ENCODE results near the gene PACS2. TPM values are rescaled to one million over a fixed set of nuclear protein-coding genes. Genes with fewer than 3 reads are reported as not detected.

The PACS2 gene
- total and polyA plus RNA-seq, 2 donors (not counting 3 experiments of a cell fraction or from before 2014, with no cell fraction given) = 52.7 to 86.3 TPM

- dilution Hi-C loops (cut with MboI; ENCODE audit: extremely low pct_ligation_motif_present, low sequenced_read_pairs) = no loop called here
- Histone ChIP-seq H3K36me3 (ENCODE audit: control insufficient read depth in 2 of 2, extremely low read depth in 1 of 2, insufficient read depth in 2 of 2, low read length in 2 of 2) (no peaks in the 10 kb centered on the region), H3K4me1 (ENCODE audit: control insufficient read depth, extremely low read depth, insufficient read depth, low read length) (peaks cover 24% of the 10 kb centered on the region), H3K9me1 (replicated peaks; ENCODE audit: control insufficient read depth, extremely low read depth, insufficient read depth, low read length) (no peaks in the 10 kb centered on the region), H3K27me3 (ENCODE audit: control insufficient read depth in 2 of 2, insufficient read depth in 2 of 2, low read length in 2 of 2) (no peaks in the 10 kb centered on the region), H3K4me3 (replicated peaks in 1 of 3; ENCODE audit: insufficient read depth in 1 of 3, low read depth in 1 of 3, low read length in 3 of 3) (no peak overlapping the region), H3K9ac (replicated peaks; ENCODE audit: extremely low read depth, insufficient read depth, low read length) (no peak overlapping the region), H4K20me1 (replicated peaks; ENCODE audit: control insufficient read depth, extremely low read depth, insufficient read depth, low read length) (no peaks in the 10 kb centered on the region), H2AFZ (ENCODE audit: low read depth, low read length) (no peak overlapping the region), H3K4me2 (ENCODE audit: insufficient read depth, low read length) (no peak overlapping the region), H3K79me2 (ENCODE audit: control insufficient read depth, insufficient read depth, low read length) (peaks cover 31% of the 10 kb centered on the region), H3K27ac (ENCODE audit: insufficient read depth, low read depth, low read length) (no peak overlapping the region), H3K9me3 (replicated peaks; ENCODE audit: control insufficient read depth, insufficient read depth, low read length) (no peaks in the 10 kb centered on the region)
- FAIRE-seq (no peak), DNase-seq (ENCODE audit: low read depth, low spot score) (no peak)
- intact Hi-C loops (cut with micrococcal nuclease) = loop anchor here (10.0 kb wide), 1 partner anchor 113 kb away; the partner anchor contains the start of gene BRF1
- no peak for TF ChIP-seq CTCF (IDR thresholded peaks at IDR 0.05; ENCODE audit: extremely low read depth in 1 of 2, insufficient read depth in 1 of 2, low read depth in 1 of 2, low read length in 2 of 2)
- TF ChIP-seq MYC (IDR thresholded peaks at IDR 0.05; ENCODE audit: low read depth, low read length) = no peak
- TF ChIP-seq EZH2 (IDR thresholded peaks at IDR 0.05; ENCODE audit: borderline replicate concordance, low read depth, low read length, severe bottlenecking) = no peak
- no peak for TF ChIP-seq POLR2AphosphoS5 (IDR thresholded peaks at IDR 0.05; ENCODE audit: insufficient read depth, low read depth, low read length)
- no peak for TF ChIP-seq MAX (IDR thresholded peaks at IDR 0.05; ENCODE audit: insufficient read depth, insufficient read length)
- ChIA-PET CTCF (interaction anchor here (1.6 kb wide), 1 partner anchor 17 kb away, joined by 5 read pairs; no protein-coding TSS in a partner anchor), POLR2A (no interaction called here)
- no TSS peak for BruUV-seq (replicated peaks)
These were observed 103.2 kb downstream of the PACS2 start for GRCh38 chr14:105417690-105418121.
